HuH-7 (cell line): ENCODE results near the gene ADI1.
"Not testable (repeated sequence)": the region's sequence is repeated elsewhere in the genome, so short reads cannot be mapped to it uniquely, and the experiment has no call there.

Experiments
- DNase-seq: peaks from one replicate; pipeline ENCODE4 v3.0.0; 2011; ENCODE audit warnings: low spot score

Gene ADI1

DNA sequence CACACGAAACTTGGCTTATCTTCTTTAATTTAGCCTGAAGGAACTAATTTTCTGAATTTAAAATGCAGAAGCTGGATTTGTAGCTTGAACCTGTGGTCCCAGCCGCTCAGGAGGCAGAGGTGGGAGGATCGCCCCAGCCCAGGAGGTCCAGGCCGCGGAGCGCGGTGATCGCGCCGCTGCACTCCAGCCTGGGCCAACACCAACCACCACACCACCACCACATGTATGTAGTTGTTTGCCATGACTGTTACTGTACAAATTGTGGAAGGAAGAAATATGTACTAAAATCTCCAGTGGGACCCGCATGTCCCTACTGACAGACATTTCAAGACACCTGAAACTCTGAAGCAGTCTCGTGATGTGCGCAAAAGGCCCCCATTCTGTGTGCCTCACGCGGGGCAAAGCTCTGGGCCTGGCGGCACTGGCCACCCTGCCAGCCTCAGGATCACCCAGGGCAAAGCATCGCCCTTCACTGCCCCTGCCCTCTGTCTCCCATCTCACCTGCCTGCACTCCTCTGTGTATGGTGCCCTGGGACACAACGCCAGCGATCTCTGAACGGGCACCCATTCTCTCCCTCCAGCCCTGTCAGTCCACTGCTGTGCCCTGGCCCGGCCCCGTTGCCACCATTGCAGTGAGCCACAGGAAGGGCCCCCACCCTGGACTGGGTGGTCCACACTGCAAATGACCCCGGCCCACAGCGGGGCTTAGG is 10.1 kb upstream of the ADI1 start:
- DNase-seq = no peak

DNA sequence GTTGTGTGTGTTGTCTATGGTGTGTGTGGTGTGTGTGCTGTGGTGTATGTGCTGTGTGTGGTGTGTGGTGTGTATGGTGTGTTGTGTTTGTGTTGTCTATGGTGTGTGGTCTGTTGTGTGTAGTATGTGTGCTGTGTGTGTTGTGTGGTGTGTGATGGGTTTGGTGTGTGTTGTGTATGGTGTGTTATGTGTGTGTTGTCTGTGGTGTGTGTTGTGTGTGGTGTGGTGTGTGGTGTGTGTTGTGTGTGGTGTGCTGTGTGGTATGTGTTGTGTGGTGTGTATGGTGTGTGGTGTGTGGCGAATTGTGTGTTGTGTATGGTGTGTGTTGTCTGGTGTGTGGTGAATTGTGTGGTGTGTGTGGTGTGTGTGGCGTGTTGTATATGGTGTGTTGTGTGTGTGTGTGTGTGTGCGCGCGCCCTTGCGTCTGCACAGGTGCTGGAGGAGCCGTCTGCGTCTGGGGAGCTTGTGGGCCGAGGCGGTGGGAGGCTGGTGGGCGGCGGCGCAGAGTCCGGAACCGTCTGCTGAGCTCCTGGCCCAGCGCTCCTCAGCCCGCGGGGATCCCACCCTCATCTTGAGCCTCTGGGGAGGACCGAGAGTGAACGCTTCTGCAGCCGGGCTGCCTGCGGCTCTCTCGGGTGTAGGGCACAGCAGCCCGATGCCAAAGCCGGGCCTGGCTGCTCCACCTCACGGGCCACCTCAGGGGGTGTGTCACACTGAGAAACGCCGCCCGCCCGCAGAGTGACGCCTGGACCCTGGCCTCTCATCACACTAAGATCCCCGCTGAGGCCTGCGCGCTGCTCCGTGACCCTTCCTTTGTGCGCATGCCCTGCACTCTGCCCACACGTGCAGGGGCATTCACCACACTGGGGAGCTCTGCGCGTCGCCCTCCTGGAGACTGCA is 8.8 kb upstream of the ADI1 start:
- no peak for DNase-seq

DNA sequence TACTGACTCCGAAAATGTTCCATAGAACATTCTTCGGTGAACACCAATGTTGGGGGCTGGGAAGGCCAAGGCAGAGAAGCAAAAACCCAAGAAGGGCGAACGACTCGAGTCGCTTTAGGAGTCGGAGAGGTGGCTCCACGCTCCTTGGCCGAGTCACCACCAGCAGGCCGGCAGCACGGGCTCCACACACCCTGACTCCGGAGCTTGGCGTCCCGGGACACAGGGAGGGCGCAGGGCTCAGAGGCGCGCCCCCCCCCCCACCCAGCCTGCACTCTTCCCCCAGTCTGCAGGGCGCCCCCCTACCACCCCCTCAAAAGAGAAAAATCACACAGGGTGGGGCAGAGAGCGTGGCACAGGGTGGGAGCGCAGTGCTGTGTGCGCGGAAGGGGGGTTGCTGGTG is 7.5 kb upstream of the ADI1 start:
- no peak for DNase-seq

DNA sequence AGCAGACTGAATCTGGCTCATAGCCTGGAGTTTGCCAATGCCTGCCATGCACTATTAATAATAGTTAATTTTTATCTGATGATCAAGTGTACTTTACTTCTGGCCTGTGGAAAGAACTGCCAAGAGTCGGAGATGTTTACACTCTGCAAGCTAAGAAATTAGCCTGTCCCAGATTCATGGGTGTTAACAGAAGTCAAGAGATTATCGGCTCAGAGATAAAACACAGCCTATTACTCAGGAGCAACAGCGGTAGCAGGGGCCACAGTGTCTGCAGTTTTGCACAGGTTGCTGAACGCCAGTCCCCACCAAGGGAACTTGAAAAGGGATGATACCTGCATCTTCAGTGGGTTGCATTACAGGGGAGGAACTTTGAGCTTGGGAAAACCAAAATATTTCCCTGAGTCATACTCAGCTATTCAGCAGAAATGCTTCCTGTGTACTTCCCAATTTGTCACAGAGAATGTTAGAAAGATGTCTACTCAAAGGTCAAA is 4.3 kb upstream of the ADI1 start:
- DNase-seq = no peak

DNA sequence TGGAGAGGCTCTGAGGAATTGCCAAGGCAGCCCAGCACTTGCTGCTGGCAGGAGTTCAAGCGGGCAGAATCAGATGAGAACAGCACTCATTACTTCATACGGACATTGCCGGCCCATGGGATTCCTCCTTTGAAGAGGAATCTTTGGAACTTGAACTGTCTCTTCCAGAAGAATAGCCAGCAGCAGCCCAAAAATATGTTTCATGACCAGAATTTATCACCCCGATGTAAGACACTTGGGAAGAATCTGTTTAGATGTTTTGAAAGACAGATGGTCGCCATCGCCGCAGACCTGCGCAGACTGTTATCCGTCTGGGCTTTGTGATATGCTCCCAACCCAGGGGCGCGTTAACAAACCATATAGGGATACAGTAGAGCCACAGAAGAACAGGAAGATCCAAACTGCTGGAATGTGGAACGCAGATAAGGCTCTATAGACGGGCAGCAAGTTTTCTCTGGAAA is 3.7 kb upstream of the ADI1 start:
- DNase-seq = no peak

DNA sequence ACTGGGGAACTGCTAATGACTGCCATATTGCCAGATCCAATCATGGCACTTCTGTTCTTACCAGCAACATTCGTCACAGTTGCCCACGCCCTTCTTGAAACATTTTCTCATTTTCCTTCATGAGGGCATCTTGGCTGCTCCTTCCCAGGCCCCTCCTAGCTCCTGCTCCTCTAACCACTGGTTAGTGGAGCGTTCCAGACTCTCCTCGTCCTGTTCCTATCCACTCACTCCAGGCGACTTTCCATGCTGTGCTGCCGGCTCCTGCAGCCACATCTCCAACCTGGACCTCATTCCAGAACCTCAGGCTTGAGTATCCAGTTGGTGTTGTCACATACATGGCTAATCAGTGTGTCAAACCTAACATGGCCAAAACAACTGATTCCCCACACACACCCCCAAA is 1.3 kb upstream of the ADI1 start:
- DNase-seq = no peak

DNA sequence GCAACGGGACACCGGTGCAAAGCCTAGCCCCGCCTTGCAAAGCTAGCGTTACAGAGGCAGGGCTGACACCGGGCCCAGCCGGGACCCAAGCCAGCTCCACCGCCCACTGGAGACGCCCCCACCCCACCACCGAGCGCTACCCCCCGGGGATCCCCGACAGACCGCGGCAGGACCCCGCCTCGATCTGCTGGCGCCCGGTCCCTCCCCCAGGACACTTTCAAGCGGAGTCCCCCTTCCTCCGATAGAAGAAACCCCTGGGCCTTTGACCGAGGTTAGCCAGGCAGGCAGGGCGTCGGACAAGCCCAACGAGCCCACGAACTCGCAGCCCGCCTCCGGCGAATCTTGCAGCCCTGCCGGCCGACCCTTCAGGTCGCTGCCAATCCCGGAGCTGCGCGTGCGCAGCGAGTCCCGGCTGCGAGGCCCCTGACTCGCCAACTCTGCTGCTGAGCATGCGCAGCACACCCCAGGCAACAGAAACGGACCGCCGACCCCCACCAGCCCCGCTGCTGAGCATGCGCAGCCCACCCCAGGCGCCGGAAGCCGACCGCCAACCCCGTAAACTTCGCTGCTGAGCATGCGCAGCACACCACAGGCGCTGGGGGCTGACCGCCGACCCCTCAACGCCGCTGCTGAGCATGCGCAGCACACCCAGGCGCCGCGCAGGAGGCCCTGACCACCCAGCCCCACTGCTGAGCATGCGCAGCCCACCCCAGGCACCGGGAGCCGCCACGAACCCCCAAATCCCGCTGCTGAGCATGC is 656 bp downstream of the ADI1 start:
- peak; percentile 99 for DNase-seq

DNA sequence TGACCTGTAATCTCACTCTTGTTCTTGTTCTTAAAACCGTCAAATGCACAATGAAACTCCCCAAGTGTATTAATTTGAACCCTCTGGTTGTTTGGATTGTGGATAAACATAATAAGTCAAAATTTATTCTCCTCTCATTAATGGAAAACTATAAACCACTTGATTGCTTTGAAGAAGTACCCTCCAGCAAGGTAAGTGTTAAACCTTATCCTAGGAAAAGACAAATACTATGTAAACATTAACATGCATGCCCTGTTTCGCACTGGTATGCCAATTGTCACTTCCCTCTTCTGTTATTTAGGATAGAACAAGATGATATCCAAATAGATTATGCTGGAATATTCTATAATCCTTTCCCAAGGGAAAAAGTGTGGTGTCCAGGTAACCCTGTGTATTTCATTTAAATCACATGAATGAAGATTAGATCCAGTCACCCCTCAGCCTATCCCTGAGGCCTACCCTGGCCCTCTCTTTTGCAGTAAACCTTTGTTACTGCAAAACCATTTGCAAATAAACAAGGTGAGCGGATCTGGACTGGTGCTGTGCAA is 1.3 kb downstream of the ADI1 start:
- no peak for DNase-seq

DNA sequence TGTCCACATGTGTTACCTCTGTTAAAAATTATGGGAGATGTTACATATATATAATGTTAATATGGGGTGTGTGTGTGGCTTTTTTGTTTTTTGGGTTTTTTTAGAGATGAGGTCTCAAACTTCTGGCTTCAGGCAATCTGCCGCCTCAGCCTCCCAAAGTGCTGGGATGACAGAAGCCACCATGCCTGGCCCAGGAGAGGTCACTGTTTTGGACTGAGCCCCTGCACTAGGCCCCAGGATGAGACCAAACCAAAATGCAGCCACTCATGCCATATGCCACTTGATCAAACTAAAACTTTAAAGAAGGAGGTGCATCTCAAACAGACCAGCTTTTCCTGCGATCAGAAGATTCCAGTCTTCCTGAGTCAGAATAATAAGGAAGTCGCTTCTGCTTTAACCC is 2.5 kb downstream of the ADI1 start:
- DNase-seq = no peak

DNA sequence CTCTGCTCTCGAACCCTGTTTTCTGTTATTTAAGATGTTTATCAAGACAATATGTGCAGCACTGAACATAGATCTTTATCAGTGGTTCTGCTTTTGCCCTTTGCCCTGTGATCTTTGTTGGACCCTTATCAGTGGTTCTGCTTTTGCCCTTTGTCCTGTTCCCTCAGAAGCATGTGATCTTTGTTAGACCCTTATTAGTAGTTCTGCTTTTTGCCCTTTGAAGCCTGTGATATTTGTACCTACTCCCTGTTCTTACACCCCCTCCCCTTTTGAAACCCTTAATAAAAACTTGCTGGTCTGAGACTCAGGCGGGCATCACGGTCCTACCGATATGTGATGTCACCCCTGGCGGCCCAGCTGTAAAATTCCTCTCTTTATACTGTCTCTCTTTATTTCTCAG is 3.9 kb downstream of the ADI1 start:
- not testable (repeated sequence) for DNase-seq

DNA sequence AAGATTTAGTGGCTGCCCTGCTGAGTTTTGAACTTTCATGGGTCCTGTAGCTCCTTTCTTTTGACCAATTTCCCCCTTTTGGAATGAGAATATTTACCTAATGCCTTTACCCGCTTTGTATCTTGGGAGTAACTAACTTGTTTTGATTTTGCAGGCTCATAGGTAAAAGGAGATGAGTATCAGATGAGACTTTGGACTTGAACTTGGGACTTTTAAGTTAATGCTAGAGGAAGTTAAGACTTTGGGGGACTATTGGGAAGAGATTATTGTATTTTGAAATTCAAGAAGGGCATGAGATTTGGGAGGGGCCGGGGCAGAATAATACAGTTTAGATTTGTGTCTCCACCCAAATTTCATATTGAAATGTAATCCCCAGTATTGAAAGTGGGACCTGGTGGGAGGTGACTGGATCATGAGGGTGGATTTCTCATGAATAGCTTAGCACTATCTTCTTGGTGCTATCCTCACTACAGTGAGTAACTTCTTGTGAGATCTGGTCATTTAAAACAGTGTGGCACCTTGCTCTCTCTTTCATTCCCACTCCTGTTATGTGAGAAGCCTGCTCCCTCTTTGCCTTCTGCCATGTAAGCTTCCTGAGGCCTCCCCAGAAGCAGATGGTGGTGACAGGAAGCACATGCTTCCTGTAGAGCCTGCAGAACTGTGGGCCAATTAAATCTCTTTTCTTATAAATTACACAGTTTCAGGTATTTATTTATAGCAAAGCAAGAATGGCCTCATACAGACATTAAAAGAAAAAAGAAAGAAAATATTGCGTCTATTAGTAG is 6.1 kb downstream of the ADI1 start:
- no peak for DNase-seq

DNA sequence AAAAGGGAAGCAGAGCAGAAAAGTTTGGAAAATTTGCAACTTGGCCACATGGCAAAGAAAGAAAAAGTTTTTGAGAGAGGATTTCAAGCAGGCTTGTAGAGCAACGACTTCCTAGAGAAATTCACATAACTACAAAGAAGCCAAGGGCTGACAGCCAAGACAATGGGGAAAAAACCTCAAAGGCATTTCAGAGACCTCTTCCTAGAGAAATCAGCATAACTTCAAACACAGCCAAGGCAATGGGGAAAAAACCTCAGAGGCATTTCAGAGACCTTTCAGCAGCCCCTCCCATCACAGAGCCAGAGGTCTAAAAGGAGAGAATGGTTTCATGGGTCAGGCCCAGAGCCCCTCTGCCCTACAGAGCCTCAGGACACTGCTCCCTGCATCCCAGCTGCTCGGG is 7.2 kb downstream of the ADI1 start:
- DNase-seq = no peak

DNA sequence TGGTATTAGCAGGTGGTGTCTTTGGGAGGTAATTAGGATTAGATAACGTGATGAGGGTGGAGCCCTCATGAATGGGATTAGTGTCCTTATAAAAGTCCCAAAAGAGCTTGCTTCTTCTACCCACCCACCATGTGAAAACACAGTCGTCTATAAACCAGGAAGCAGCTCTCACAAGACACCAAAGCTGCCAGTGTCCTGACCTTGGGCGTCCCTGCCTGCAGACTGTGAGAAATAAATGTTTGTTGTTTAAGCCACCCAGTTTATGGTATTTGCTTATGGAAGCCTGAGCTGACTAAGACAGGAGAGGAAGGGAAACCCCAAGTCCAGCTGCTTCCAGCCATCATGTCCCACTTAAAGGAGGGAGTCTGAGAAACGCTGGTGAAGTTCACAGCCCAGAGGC is 13.6 kb downstream of the ADI1 start:
- no peak for DNase-seq

DNA sequence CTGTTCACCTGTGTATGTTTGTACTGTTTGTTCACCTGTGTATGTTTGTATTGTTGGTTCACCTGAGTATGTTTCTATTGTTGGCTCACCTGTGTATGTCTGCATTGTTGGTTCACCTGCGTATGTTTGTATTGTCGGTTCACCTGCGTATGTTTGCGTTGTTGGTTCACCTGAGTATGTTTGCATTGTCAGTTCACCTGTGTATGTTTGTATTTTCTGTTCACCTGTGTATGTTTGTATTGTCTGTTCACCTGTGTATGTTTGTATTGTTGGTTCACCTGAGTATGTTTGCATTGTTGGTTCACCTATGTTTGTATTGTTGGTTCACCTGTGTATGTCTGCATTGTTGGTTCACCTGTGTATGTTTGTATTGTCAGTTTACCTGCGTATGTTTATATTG is 14.6 kb downstream of the ADI1 start:
- DNase-seq = no peak

DNA sequence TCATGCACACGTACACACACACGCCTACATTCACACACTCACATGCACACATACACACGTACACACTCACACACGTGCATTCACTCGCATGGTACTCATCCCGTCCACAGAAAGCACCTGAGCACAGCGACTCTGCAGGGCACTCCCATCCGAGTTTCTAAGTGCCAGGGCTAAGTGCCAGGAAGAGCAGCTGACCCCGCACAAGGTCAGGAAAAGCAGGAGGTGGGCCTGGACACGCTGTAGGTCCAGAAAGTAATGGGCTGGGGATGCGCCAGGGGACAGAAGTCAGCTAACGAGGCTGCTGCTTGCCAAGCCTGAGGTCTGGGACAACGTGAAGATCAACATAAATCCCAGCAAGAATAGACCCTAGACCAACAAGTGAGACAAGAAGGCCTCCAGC is 15.8 kb downstream of the ADI1 start:
- DNase-seq = no peak

DNA sequence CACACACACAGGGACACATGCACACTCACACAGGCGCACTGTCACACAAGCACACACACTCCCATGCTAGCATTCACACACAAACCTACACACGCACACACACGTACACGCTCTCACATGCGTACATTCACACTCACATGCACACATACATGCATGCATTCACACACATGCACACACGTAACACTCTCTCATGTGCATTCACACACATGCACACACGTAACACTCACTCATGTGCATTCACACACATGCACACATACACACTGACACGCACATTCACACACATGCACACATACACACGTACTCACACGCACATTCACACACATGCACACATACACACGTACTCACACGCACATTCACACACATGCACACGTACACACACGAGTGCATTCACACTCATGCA is 16.3 kb downstream of the ADI1 start:
- no peak for DNase-seq

DNA sequence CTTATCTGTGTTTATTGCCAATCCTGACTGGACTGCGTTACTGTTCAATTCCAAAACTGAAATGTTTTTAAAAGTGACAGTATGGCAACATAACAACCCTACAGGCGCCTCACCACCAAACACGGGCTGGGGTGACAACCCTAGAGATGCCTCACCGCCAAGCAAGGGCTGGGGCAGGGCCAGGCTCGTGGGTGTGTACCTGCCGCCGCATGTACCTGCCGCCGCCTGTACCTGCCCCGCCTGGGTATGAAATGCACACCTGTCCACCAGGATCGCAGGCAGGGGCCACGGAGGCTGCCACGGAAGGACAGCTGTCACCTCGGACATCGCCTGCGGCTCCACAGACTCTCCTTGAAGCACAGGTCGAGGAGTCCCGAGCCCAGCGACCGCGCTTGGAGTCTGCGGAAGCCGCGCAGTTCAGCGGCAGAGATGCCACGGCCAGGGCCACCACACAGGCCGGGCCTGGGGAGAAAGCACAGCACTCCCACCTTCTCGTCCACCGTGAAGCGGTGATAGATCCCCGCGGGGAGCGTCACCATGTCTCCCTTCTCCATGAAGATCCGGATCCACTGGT is 18.9 kb downstream of the ADI1 start:
- DNase-seq = no peak

DNA sequence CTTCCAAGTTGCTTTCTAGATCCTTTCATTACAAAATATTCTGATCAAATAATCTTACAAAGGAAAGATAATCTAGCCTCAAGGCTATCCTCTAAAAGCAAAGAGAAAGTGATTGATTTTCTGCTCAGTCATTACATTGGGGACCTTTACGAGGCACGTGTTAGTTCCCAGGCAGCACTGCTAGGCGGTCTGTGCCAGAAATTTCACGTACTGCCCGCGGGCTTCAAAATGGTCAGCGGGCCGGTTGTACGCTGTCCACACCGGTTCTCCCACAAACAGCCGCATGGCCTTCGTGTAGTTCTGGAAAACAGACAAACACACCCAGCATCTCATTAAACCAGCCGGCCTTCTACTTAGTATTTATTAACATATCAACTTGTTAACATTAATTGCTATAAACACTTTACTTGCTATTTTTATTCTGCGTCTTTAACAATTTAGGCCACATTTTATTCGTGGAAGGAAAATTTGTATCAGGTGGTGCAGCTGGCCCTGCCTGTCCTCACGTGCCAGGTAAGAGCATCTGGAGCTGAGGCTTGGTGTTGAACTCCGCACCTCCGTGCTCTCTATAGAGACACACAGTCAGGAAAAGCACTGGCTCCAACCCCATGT is 20.4 kb downstream of the ADI1 start:
- no peak for DNase-seq

DNA sequence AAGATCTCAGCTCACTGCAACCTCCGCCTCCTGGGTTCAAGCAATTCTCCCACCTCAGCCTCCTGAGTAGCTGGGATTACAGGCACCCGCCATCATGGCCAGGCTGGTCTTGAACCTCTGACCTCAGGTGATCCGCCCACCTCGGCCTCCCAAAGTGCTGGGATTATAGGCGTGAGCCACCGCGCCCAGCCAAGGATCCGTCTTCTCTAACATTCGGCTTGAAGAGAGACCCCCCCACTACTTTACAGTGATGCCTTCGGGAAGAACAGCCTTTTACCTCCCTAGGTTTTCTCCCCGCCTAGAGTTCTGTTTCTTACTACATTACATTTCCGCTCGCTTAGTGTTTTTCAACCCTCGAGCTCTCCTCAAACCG is 22.6 kb downstream of the ADI1 start:
- DNase-seq = not testable (repeated sequence)

DNA sequence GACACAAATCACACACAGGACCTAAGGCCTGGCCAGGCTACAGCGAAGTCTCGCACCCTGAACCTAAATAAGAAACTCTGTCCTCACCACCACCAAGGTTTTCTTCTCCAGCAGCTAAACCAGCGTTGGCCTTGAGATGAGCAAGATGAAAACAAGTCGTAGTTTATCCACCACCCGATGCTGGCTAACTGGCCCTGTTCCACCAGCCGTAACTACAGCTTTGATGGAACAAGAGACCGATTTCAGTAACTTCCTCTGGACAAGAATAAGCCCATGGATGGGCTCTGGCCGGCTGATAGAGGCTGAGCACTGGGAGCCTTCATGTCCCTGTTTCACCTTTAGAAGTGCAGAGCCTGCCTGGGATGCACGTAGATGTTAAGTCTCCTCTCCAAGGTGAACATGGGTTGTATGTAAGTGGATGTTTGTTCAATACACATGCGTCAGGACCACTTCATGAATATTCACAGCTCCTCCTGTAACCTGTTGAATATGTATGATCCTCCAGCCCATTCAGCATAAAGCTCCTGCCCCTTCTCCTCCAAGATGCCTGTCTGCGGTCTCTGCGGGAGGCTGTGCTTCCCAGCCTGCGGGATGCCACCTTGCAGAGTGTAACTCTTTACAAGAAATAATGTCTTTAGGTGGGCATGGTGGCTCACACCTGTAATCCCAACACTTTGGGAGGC is 24.2 kb downstream of the ADI1 start:
- DNase-seq = no peak
